SK-N-SH treated with all-trans-retinoic acid at 6 μM for 48 hours (cell line): ENCODE results near the gene GP1BB.

Experiments used
- ARNTL ChIP-seq: fragments of 450-650 bp; formaldehyde crosslinking; IDR thresholded peaks from 2 replicates; pipeline ENCODE4 v1.5.0; 2020; ENCODE audit warnings: low read depth, mild to moderate bottlenecking, moderate library complexity, borderline replicate concordance
- BACH2 ChIP-seq: fragments of 250-450 bp; sonication (Bioruptor Pico); IDR thresholded peaks from 2 replicates; pipeline ENCODE4 v1.9.0; 2021; ENCODE audit warnings: mild to moderate bottlenecking, borderline replicate concordance
- CSRNP3 ChIP-seq: fragments of 250-450 bp; sonication (Bioruptor Pico); IDR thresholded peaks from 2 replicates; pipeline ENCODE4 v1.5.1; 2021; ENCODE audit warnings: mild to moderate bottlenecking, moderate library complexity
- ESRRG ChIP-seq: fragments of 250-450 bp; sonication (Bioruptor Pico); IDR thresholded peaks from 2 replicates; pipeline ENCODE4 v1.6.1; 2021; ENCODE audit warnings: mild to moderate bottlenecking
- ISL1 ChIP-seq: fragments of 250-450 bp; sonication (Bioruptor Pico); IDR thresholded peaks from 2 replicates; pipeline ENCODE4 v2.1.2; 2022; ENCODE audit warnings: mild to moderate bottlenecking, moderate library complexity
- OSR1 ChIP-seq: fragments of 250-450 bp; sonication (Bioruptor Pico); IDR thresholded peaks from 2 replicates; pipeline ENCODE4 v1.8.0; 2022; ENCODE audit warnings: moderate library complexity, mild to moderate bottlenecking, inconsistent platforms
- PATZ1 ChIP-seq: fragments of 250-450 bp; sonication (Bioruptor Pico); IDR thresholded peaks from 2 replicates; pipeline ENCODE4 v1.8.0; 2020; ENCODE audit warnings: mild to moderate bottlenecking, moderate library complexity, borderline replicate concordance
- RARB ChIP-seq: fragments of 250-450 bp; sonication (Bioruptor Pico); IDR thresholded peaks from 2 replicates; pipeline ENCODE4 v1.8.0; 2021; ENCODE audit warnings: mild to moderate bottlenecking, moderate library complexity
- SNAI2 ChIP-seq: fragments of 250-450 bp; sonication (Bioruptor Pico); IDR thresholded peaks from 2 replicates; pipeline ENCODE4 v1.5.0; 2020; ENCODE audit warnings: mild to moderate bottlenecking, moderate library complexity
- TCF4 ChIP-seq: fragments of 250-450 bp; sonication (Bioruptor Pico); IDR thresholded peaks from 2 replicates; pipeline ENCODE4 v1.8.0; 2021; ENCODE audit warnings: mild to moderate bottlenecking, moderate library complexity, borderline replicate concordance
- TOX ChIP-seq: fragments of 250-450 bp; sonication (Bioruptor Pico); IDR thresholded peaks from 2 replicates; pipeline ENCODE4 v1.8.0; 2021; ENCODE audit warnings: mild to moderate bottlenecking, moderate library complexity, borderline replicate concordance
- ZFP3 ChIP-seq: fragments of 250-450 bp; sonication (Bioruptor Pico); IDR thresholded peaks from 2 replicates; pipeline ENCODE4 v1.5.0; 2020; ENCODE audit warnings: mild to moderate bottlenecking, moderate library complexity
- ZFP30 ChIP-seq: fragments of 450-650 bp; formaldehyde crosslinking; IDR thresholded peaks from 2 replicates; pipeline ENCODE4 v1.5.0; 2022; ENCODE audit warnings: mild to moderate bottlenecking, moderate library complexity

GRCh38 chr22:19715188-19715930 lies 8.0 kb upstream of the GP1BB start:
- TF ChIP-seq ZFP30 (CRISPR knock-in tag) = no peak
- no peak for TF ChIP-seq ZFP3 (CRISPR knock-in tag)
- TF ChIP-seq PATZ1 (CRISPR knock-in tag) = no peak
- no peak for TF ChIP-seq TCF4 (CRISPR knock-in tag)
- no peak for TF ChIP-seq ARNTL (CRISPR knock-in tag)
- no peak for TF ChIP-seq SNAI2 (CRISPR knock-in tag)
- no peak for TF ChIP-seq ISL1 (CRISPR knock-in tag)
- TF ChIP-seq RARB = no peak
- TF ChIP-seq OSR1 (CRISPR knock-in tag) = no peak
- no peak for TF ChIP-seq BACH2 (CRISPR knock-in tag)
- TF ChIP-seq ESRRG (CRISPR knock-in tag) = no peak
- no peak for TF ChIP-seq TOX (CRISPR knock-in tag)
- no peak for TF ChIP-seq CSRNP3 (CRISPR knock-in tag)
